Non-pigmented ciliary epithelial cell (primary cell): Measurements from ENCODE around the gene SEC16A.

Experiments used
- DNase-seq: peaks from one replicate; pipeline ENCODE4 v3.0.0-alpha.2; 2010; ENCODE audit warnings: low read depth

The SEC16A gene

DNA sequence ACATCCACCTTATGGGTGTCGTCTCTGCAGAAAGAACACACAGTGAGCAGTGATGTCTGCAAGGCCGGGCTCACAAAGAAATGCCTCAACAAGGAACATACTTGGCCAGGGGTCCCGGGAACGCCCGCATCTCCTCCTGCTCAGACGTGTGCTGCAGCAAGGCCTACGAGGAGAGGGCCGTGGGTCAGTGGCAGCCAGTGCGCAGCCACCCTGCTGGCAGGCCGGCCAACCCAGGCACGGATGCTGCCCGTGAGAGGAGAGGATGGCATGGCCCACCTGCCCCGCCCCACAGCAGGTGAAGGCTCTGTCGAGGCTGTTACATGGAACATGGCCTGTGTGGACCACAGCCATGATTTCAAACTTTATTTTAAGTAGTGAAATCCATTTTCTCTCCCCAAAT, 19.3 kb downstream of the SEC16A start:
- no peak for DNase-seq

DNA sequence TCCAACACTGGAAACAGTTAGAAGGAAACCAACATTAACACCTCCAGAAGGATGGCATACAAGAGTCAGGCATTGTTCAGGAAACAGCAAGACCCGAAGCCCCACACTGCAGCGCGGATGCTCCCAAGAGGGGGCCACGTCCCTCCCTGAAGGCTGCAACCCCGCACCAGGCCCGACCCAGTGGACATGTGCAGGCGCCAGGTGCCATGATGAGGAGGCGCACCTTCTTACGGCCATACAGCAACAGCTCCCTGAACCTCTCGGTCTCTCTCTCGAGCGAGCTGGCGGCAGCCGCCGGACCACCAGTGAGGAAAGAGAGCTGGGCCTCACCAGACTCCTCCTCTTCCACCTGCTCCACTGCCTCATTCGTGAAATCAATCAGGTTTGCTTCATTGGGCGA, 20.2 kb downstream of the SEC16A start:
- no peak for DNase-seq

DNA sequence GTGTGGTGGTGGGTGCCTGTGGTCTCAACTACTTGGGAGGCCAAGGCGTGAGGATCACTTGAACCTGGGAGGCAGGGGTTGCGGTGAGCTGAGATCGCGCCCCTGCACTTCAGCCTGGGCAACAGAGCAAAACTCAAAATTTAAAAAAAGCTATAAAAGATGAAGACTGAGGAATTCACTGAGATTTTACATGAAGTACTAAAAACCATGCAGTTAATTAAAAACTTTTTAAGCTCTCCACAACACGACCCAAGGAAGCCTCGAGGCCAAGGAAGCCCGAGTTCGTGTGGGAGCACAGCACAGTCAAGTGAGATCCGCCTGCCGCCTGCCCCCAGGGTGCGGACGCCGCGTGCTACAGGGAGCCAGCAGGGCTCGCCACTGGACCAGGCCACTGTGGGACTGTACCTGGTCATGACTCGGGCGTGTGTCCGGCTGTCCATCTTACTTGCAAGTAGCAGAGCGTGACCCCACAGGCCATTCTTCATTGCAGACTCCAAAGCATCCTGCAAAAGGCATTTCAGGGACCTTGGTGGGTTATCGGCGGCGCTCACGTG, 22.0 kb downstream of the SEC16A start:
- no peak for DNase-seq

DNA sequence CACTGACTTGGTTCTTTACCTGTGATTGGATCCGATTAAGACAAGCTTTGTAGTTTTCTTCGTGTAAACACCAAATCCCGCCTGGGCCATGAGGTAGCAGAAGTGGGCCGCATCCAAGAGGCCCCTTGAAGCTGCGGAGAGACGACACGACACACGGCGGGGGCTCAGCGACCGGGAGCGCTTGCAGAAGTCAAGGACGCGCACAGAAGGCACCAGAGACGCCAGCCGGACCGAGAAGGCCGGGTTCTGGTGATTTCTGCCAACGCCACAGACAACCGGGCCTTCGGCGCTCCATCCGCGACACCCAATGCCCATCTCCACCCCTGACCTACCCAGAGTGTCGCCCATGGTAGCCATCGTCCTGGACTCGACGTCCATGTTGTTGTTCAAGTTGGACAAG, 23.4 kb downstream of the SEC16A start:
- DNase-seq = no peak

DNA sequence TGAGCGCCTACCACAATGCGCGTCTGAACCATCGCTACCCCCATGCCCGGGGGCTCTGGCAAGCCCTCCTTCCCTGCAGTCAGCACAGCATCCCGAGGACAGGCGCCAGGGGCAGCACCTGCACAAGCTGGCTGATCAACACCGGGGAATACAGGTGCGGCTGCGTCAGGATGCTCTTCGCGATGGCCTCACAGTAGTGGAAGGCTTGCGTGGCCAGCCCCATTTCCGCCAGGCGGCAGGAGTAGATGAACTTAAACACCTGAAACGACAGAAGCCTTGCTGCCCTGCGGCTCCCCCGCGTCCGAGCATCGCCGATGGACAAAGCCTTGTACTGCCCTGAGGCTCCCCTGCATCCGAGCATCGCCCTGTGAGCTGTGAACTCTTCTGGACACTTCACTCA, 25.5 kb downstream of the SEC16A start:
- DNase-seq = no peak

DNA sequence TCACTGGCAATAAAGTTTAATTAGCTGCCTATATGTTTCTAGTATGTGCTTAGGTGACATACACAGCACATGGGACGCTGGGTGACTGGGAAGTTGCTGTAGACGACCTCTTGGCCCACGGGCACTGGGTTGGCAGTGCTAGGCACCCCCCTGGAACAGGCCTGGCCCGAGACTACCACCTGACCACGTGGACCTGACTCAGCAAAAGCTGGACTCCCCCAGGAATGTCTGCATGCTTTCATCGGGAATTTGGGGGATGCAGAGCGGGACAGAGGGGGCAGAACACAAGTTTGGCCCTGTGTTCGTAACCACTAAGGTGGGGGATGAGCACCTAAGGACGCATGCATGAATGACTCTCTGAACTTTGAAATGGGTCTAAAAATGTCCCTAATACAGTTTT, 26.6 kb downstream of the SEC16A start:
- no peak for DNase-seq

DNA sequence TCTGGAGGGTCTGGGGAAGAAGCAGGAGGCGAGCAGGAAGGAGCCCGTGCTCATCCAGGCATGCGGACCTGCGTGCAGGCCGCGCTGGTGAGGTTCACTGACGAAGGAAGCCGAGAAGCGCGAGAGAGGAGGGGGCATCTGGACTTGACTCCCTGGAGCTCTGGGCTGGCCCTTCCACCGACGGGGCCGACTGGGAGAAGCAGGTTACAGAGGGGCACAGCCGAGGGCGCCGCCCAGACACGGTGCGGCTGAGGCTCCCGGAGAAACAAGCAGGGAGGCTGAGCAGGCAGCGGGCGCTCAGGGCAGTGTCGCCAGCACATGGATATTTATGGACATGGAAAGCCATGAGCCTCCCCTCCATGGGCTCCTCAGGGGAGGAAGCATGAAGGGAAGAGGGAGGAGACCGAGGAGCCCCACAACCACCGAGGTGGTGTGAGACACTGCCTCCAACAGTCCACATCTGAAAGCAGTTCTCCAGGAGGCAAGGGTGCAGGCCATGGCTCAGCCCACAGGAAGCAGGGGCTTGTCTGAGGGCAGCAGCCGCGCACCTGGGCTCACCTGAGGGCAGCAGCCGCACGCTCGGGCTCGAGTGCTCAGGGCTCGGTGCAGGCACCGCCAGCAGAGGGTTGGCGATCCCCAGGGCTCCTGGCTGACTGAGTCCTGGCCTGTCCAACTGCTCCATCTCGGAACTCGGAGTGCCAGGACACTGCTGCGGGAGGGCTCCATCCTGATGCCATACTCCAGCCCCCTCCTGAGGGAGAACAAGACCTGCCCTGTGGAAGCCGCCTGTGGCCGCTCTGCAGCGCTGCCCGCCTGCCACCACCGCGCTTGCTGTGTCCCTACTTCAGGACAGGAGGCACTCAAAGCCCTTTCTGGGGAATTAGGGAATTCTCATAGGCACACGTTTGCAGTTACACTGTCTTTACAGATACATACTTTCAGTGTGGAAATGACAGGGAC, 27.5 kb downstream of the SEC16A start:
- DNase-seq = no peak

DNA sequence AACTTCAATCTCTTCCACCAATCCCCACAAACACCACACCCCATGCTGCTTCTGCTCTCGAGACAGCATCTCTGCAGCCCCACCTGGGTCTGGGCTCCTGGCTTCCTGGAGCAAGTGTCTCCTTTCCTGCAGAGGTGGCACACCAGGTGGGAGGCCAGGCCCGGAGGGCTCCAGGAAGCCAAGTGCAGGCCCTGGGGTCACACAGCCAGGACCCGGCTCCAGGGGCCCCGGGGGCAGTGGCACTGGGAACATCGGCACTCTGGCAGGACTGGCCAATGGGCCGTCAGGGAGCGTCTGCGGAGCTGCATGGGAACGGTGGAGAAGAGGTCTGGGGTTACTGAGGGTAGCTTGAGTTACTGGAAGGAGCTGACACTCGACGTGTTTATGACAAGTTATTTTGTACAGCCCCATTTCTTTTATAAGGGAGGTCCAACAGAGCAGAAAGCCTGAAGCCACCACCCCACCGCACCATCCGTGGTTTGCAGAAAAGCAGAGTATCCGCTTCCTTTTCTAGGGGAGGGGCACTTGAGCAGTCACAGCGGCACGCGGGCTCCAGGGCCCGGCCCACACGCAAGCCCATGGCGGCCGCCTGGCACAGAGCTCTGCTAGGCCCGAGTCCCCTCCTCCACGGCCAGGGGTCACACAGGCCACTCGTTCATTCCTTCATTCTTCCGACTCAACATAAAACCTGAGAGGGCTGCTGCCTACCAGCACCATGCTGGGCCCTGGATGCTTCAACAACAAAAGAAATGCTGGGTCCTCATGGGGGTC, 28.6 kb downstream of the SEC16A start:
- DNase-seq = no peak

DNA sequence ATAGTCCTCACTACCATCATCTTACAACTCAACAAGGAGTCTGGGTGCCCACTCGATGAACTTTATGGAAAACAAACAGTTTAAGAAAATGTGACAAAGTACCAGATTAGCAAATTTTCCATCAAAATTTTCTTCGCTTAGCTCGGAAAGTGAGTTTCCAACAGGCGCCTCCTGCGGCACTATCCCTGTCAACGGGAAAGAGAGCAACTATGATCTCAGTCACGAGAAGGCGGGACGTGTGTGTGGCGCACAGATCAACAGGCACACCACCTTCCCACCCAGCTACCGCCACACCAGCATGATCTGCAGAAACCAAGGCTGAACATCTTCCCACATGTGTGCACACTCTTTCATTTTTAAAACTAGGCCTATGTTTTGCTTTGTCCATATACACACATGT, 29.5 kb downstream of the SEC16A start:
- DNase-seq = no peak

DNA sequence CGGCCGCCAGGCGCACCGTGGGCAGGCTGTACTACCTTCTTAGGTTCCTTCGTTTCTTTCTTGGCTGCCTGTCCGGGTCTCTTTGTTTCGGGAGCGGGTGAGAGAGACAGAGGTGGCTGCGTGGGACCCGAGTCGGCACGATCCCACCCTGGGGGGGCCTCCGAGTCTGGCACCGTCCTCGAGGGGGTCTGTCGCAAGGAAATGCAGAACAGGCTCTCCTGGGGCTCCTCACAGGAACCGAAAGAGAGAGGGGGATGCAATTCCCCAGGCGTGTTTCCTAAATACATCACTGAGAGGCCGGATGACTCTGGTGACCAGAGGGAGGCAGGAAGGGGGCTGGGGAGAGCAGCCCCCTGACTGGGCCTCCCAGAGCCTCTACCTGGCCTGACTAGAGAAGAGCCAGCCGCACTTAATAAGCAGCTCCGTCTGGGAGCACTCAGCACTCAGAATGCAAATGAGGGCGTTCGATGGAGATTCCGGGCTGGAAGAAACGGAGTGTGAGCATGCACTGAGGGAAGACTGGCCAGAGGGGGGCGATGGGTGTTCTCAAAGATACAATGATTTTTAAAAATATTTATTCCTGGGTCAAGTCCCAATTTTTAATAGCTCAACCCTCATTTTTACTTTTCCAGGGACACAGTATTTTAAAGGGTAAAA, 31.5 kb downstream of the SEC16A start:
- DNase-seq = no peak

DNA sequence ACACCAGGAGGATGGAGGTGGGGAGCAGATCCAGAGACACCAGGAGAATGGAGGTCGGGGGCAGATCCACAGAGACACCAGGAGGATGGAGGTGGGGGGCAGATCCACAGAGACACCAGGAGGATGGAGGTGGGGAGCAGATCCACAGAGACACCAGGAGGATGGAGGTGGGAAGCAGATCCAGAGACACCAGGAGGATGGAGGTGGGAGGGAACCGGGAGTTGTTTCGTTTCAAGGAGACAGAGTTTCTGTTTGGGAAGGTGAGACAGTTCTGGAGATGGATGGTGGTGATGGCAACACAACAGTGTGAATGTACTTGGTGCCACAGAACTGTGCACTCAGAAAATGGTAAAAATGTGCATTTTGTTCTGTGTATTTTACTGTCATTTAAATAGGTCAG, 34.2 kb downstream of the SEC16A start:
- DNase-seq = no peak

DNA sequence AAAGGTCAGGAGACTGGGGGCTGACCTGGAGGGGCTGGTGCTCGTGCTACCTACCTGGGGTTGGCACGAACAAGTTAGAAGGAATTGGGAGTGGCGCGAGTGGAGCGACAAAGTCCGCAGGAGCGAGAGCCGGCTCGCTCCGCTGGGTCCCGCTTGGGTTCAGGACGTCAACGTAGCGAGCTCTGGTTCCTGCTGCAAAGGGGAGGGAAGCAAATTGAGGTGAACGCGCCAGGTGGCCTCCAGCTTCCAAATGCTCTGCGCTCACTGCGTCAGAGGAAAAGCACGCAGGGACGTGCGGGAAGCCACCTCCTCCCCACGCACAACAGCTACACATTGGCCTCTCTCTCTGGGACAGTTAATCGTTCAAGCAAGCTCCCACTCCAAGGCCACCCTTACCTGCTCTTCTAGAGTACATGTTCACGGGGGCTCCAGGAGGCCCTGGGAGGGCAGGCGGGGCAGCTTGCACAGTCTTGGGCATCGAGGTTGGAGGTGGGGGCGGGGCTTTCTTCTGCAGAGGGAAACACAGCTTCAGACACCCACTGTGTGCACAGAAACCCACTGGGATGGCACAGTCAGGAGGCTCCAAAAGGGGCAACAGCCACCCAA, 35.6 kb downstream of the SEC16A start:
- DNase-seq = no peak

DNA sequence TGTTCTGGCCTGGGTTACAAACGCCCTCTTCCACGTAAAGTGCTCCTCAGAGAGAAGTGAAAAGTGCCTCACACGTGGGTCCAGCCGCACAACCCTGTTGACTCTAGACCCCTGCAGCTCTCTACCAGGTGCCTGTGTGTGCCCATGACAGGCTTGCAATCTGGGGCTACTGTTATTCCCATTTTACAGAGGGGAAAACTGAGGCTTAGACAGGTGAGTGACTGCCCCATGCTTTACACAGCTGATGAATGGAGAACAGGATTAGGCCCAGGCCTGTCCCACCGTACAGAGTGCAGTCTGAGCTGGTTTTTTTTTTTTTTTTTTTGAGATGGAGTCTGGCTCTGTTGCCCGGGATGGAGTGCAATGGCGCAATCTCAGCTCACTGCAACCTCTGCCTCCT, 37.0 kb downstream of the SEC16A start:
- no peak for DNase-seq

DNA sequence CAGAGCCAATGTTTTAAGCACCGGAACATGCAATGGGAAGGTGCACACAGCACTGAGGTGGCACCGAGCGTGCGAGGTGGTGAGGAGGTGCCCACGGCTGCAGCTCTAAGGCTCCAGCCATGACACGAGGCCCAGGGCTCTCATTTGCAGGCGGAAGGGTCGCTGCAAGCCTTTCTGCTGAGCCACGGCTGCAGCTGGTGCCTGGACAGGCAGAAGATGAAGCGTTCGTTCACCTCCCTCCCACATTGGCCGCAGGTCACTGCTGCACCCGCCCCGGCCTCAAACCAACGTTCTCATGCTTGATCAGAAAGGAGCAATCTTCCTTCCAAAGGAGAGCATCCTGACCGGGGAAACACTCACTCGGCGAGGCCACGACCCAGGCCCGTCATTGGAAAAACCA, 38.7 kb downstream of the SEC16A start:
- DNase-seq = no peak

DNA sequence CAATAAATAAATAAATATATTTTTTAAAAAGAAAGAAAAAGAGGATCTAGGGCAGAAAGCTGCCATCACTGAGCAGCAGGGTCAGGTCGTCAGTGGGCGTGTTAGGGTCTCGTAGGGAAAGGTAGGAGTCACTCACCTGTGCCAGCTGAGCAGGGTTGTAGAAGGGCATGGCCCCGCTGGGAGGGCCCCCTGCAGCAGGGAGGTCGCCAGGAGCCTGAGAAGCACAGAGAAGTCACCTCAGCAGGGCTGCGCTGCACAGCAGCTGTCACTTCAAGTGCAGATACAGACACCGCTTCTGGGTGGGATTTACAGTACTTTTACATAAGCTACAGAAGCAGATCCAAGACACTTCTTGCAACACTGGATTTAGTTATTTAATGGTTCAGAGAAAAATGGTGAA, 39.2 kb downstream of the SEC16A start:
- DNase-seq = no peak

DNA sequence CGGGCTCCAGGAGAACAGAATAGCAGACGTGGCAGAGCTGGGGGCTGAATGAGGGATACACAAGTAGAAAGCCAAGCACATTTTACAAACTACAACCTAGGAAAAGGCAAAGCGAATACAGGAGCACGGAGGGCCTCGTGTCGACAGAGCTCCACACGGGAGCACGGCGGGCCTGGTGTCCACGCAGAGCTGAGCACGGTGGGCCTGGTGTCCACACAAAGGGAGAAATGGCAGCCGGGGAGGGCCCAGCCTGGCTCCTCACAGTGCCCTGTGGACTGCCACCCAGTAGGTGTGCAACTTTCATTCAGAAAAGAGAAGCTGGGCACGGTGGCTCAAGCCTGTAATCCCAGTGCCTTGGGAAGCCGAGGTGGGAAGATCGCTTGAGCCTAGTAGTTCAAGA, 39.8 kb downstream of the SEC16A start:
- DNase-seq = no peak

DNA sequence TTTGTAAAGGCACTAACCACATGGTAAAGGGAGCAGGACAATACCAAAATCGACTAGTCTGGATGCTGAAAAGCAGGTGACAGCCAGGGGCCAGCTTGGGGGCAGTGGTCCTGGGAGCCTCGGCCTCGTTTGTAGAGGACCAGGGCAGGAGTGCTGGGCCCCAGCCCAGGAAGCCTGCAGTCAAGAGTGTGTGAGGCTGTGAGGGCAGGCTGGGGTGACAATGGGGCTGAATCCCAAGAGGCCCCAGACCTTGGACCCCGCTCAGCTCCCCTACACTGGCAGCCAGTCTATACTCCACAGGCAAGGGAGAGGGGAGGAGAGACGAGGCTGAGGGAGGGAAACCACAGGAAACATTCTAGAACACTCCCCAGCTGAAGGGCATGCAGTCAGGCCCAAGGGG, 40.6 kb downstream of the SEC16A start:
- DNase-seq = no peak

DNA sequence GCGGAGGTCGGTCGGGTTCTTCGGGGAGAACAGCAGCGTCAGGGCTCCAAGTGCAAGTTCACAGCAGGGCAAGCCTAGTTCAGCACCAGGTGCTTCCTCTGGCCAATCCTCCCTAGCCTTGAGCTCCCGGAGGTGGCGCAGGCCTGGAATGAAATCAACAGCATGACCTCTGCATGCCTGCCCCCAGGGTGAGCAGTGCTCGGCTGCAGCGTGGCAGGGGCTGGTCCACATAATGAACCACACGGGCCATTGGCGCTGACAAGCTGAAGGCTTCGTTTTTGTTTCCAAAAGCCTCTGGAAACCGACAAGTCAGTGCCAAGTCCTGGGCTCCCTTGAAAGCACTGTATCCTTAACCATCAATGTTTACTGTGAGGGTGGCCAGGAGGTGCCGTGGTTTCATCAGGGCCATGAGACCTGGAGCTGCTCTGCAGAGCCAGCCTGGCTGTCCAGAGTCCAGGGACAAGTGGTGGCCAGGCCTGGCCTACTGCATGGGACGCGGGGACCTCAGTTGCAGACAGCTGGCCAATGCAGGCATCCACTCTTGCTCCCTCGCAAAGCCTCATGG, 41.1 kb downstream of the SEC16A start:
- no peak for DNase-seq

DNA sequence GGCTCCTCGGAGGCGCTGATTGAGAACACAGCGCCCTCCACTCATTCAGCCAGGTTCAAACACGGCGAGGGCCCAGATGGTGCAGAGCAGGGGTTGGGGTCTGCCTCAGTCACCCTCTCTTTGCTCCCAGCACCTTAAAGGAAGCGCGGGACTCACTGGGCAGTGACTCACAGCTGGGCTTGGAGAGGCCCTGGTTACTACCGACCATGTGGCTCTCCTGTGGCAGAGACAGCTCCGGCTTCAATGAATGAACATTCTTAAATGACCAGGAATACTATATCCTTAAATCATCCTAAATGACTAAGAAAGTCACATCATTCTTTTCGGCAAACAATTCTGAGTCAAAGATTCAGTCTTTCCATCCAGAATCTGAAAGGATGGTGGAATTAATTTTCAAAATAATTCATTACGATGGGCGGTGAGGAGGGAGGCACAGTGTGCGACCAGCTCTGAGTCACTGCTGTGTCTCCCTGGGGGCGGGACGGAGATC, 41.6 kb downstream of the SEC16A start:
- no peak for DNase-seq

DNA sequence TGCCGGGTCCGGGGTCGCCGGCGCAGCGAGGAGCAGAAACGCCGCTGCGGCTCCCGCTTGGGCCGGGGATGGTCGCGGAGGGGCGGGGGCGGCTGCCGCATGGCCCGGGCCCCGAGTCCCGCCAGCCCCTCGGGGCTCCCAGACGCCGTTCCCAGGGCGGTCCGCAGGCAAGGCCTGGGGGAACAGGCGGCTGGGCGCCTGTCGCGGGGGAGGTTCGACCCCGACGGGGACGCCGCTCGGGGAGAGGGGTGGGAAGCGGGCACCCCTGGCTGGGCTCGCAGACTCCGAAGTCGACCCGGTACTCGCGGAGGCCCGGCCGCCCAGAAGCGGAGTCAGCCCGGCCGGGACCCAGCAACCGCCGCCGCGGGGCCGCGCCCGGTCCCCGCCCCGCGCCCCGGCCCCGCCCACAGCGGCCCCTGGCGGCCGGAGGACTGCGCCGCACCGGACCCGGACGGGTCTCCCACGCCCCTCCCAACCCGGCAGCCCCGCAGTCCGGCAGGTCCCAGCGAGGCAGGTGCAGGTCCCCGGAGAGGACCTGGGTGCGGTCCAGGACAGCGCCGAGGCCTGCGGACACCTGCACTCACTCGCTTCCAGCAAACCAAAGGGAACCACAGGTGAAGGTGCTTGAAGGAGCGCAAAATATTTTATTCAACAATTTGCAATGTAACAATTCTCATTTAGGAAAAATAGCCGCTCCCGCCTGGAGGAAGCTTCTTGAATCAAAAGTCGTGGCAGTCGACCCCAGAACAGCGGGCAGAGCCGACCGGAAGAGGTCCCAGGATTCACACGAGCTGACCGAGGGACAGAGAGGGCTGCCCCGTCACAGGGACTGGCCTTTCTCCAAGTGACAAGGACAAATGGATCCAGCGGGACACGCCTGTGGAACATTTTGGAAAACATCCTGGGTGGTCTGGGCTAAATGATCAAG, 43.1 kb downstream of the SEC16A start, which contains the start of gene INPP5E:
Gene INPP5E, minus strand, starts transcription at position 365 of the 928 bp plus-strand sequence. CDS start 426 bp downstream, outside the sequence.
- no peak for DNase-seq
